Left ventricle myocardium inferior (tissue), 1 donor: ENCODE results near the gene MCAM. TPM values are rescaled to one million over a fixed set of nuclear protein-coding genes. Genes with fewer than 3 reads are reported as not detected.
A peak's percentile ranks its signal among the peaks of the same experiment; 100 is the strongest.

ENCODE experiments used
- DNase-seq: peaks from one replicate; pipeline ENCODE4 v3.0.0-alpha.2; 2020
- H3K27ac ChIP-seq: fragments of 200-600 bp; replicated peaks from 2 replicates; pipeline ENCODE4 v1.8.0; 2021
- H3K27me3 ChIP-seq: fragments of 200-600 bp; 2 replicates; pipeline ENCODE4 v1.8.0; 2021; ENCODE audit warnings: low read depth
- H3K36me3 ChIP-seq: fragments of 200-600 bp; 2 replicates; pipeline ENCODE4 v1.8.0; 2021
- H3K4me1 ChIP-seq: fragments of 200-600 bp; 2 replicates; pipeline ENCODE4 v1.8.0; 2021
- H3K4me3 ChIP-seq: fragments of 200-600 bp; 2 replicates; pipeline ENCODE4 v1.8.0; 2021; ENCODE audit warnings: mild to moderate bottlenecking, moderate library complexity
- H3K9me3 ChIP-seq: fragments of 200-600 bp; replicated peaks from 2 replicates; pipeline ENCODE4 v1.8.0; 2021
- intact Hi-C: fragments of 100-400 bp; cut with micrococcal nuclease; formaldehyde crosslinking; loops from one replicate; pipeline ENCODE4 v1.11.0; 2022
- total RNA-seq: library from RNA; stranded (reverse); fragmentation: NEBNext Ultra II Directional; extraction: Animal tissue kit (Norgen Biotek cat#: 25700); gene quantifications from one replicate; pipeline ENCODE4 v1.2.1, GENCODE V29; 2021
- TF ChIP-seq, protein P1 (sequence below): fragments of 200-600 bp; IDR thresholded peaks from 2 replicates; pipeline ENCODE4 v1.8.0; 2021; ENCODE audit warnings: antibody characterized with exemption, mild to moderate bottlenecking, borderline replicate concordance
- donor health status: DM: no; HTN: yes; CAD: no; lungs with severe emphysema.

Gene MCAM
- total RNA-seq, 1 donor from 2014 or later, result 59.2 TPM

DNA sequence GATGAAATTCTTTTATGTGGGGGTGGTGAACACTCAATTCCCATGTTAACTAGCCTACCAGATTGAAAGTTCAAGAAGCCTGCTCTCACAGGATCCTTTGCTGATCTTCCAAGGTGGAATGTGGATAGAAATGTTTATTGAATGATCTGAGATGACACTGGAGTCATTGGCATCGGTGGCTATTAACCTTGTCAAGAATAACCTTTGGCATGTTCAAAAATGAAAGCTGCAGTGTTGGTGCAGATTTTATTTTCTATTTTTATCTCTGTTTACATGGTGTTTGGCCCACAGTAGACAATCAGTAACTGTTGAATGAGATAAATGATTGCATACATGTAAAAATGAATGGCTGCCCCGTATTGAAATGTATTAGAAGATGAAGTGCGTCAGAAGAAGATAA is 19.0 kb downstream of the MCAM start:
- no peaks in the 10 kb centered on the region for H3K9me3 ChIP-seq
- H3K36me3 ChIP-seq, result peaks cover 57% of the 10 kb centered on the region
- peaks cover 41% of the 10 kb centered on the region for H3K4me1 ChIP-seq
- TF ChIP-seq, protein P1, sequence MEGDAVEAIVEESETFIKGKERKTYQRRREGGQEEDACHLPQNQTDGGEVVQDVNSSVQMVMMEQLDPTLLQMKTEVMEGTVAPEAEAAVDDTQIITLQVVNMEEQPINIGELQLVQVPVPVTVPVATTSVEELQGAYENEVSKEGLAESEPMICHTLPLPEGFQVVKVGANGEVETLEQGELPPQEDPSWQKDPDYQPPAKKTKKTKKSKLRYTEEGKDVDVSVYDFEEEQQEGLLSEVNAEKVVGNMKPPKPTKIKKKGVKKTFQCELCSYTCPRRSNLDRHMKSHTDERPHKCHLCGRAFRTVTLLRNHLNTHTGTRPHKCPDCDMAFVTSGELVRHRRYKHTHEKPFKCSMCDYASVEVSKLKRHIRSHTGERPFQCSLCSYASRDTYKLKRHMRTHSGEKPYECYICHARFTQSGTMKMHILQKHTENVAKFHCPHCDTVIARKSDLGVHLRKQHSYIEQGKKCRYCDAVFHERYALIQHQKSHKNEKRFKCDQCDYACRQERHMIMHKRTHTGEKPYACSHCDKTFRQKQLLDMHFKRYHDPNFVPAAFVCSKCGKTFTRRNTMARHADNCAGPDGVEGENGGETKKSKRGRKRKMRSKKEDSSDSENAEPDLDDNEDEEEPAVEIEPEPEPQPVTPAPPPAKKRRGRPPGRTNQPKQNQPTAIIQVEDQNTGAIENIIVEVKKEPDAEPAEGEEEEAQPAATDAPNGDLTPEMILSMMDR, result no peak
- no peak for DNase-seq
- intact Hi-C loops, result no loop called here
- H3K27me3 ChIP-seq, result no peaks in the 10 kb centered on the region
- H3K27ac ChIP-seq, result peak overlapping the region; percentile 81
- no peak overlapping the region for H3K4me3 ChIP-seq

DNA sequence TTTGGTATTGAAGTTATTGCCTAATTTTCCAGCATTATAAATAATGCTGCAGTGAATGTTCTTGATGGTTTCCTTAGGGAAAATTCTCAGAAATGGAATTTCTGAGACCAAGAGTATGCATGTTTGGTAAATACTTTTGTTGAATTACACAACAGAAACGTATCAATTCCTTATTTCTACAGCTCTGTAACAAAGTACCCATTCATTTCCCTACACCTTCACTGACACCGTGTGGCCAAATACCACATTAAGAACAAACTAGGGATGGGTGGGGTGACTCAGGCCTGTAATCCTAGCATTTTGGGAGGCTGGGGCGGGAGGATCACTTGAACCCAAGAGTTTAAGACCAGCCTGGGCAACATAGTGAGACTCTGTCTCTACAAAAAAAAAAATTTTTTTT is 21.8 kb downstream of the MCAM start:
- peaks cover 8% of the 10 kb centered on the region for H3K9me3 ChIP-seq
- H3K27me3 ChIP-seq, result no peaks in the 10 kb centered on the region
- no peak for DNase-seq
- H3K27ac ChIP-seq, result no peak overlapping the region
- TF ChIP-seq, protein P1, result no peak
- peaks cover 51% of the 10 kb centered on the region for H3K36me3 ChIP-seq
- H3K4me3 ChIP-seq, result no peak overlapping the region
- H3K4me1 ChIP-seq, result peaks cover 33% of the 10 kb centered on the region
- intact Hi-C loops, result no loop called here

DNA sequence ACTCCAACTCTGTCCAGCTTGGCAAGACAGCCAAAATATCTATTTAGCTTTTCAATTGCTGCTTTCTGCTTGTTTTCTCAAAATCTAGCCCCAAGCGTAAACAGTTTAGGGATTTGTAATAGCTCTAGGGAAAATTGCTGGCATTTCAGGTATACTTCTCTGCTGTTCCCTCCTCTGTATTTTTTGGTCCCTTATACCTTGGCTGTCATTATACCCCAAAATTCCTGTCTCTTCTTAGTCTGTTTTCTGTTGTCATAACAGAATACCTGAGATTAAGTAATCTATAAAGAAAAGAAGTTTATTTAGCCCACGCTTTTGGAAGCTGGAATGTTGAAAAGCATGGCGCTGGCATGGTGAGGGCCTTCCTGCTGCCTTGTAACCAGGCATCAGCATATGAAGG is 23.5 kb downstream of the MCAM start:
- Histone ChIP-seq H3K4me1 (peaks cover 16% of the 10 kb centered on the region), H3K9me3 (peaks cover 8% of the 10 kb centered on the region), H3K4me3 (no peak overlapping the region), H3K27ac (no peak overlapping the region), H3K27me3 (no peaks in the 10 kb centered on the region), H3K36me3 (peaks cover 39% of the 10 kb centered on the region)
- no peak for DNase-seq
- intact Hi-C loops, result no loop called here
- TF ChIP-seq, protein P1, result no peak

DNA sequence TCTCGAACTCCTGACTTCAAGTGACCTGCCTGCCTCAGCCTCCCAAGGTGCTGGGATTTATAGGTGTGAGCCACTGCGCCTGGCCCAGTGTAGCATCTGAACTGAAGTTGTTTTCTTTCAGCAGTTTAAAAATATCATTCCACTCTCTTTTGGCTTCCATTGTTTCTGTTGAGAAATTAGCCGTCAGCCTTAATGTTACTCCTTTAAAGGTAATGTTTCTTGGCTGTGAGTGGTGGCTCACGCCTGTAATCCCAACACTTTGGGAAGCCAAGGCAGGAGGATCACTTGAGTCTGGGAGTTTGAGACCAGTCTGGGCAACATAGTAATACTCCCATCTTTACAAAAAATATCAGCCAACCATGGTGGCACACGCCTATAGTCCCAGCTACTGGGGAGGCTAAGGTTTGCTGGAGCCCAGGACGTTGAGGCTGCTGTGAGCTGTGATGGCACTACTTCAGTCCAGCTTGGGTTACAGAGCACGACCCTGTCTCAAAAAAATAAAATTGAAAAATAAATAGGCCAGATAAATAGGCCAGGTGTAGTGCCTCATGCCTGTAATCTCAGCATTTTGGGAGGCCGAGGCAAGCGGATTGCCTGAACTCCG is 25.9 kb downstream of the MCAM start:
- no peaks in the 10 kb centered on the region for H3K4me1 ChIP-seq
- no peak overlapping the region for H3K27ac ChIP-seq
- no peak overlapping the region for H3K4me3 ChIP-seq
- TF ChIP-seq, protein P1, result no peak
- no peak for DNase-seq
- intact Hi-C loops, result no loop called here
- peaks cover 35% of the 10 kb centered on the region for H3K36me3 ChIP-seq
- no peaks in the 10 kb centered on the region for H3K27me3 ChIP-seq
- H3K9me3 ChIP-seq, result peaks cover 8% of the 10 kb centered on the region

DNA sequence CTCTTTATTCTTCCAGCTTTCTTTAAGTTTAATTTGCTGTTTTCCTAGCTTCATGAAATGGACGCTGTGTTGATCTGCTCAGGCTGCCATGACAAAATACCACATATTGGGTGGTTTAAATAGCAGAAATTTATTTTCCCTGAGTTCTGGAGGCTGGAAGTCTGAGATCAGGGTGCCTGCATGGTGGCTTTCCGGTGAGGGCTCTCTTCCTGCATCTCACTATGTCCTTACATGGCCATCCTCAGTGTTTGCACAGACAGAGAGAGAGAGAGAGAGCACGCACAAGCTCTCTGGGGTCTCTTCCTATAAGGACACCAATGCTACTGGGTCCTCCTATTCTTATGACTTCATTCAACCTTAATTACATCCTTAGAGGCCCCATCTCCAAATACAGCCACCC is 28.7 kb downstream of the MCAM start:
- intact Hi-C loops, result loop anchor here (10.0 kb wide), 1 partner anchor 143 kb away; the partner anchor contains the start of gene ABCG4
- TF ChIP-seq, protein P1, result no peak
- H3K27me3 ChIP-seq, result no peaks in the 10 kb centered on the region
- H3K27ac ChIP-seq, result no peak overlapping the region
- DNase-seq, result no peak
- peaks cover 46% of the 10 kb centered on the region for H3K36me3 ChIP-seq
- no peaks in the 10 kb centered on the region for H3K4me1 ChIP-seq
- H3K4me3 ChIP-seq, result no peak overlapping the region
- H3K9me3 ChIP-seq, result peaks cover 8% of the 10 kb centered on the region
